ENCODE measurements around the gene TLE1.
"Not testable (repeated sequence)": the region's sequence is repeated elsewhere in the genome, so short reads cannot be mapped to it uniquely, and the experiment has no call there.

The TLE1 gene

GRCh38 chr9:81650586-81651515 lies 38.5 kb downstream of the TLE1 start:
- no peak for DNase-seq

- DNase-seq = no peak
Measured at GRCh38 chr9:81649475-81650240, 39.7 kb downstream of the TLE1 start.

- no peak for DNase-seq
Measured at GRCh38 chr9:81648891-81649290, 40.5 kb downstream of the TLE1 start.

- no peak for DNase-seq
Measured at GRCh38 chr9:81646337-81646736, 43.0 kb downstream of the TLE1 start.

- not testable (repeated sequence) for DNase-seq
Measured at GRCh38 chr9:81644513-81644912, 44.8 kb downstream of the TLE1 start.

GRCh38 chr9:81637276-81637675 lies 52.1 kb downstream of the TLE1 start:
- DNase-seq = no peak

- no peak for DNase-seq
Measured at GRCh38 chr9:81636255-81636599, 53.1 kb downstream of the TLE1 start.

GRCh38 chr9:81635521-81636254 lies 53.7 kb downstream of the TLE1 start:
- no peak for DNase-seq

- DNase-seq = no peak
Measured at GRCh38 chr9:81634915-81635516, 54.3 kb downstream of the TLE1 start.

GRCh38 chr9:81633952-81634854 lies 55.1 kb downstream of the TLE1 start:
- DNase-seq = no peak

- no peak for DNase-seq
Measured at GRCh38 chr9:81632599-81632998, 56.7 kb downstream of the TLE1 start.

- DNase-seq = no peak
Measured at GRCh38 chr9:81631218-81631745, 58.1 kb downstream of the TLE1 start.

GRCh38 chr9:81629440-81629839 lies 59.9 kb downstream of the TLE1 start:
- no peak for DNase-seq

- DNase-seq = no peak
Measured at GRCh38 chr9:81628897-81629296, 60.5 kb downstream of the TLE1 start.

GRCh38 chr9:81627481-81627880 lies 61.9 kb downstream of the TLE1 start:
- DNase-seq = no peak

- DNase-seq = no peak
Measured at GRCh38 chr9:81626511-81626910, 62.8 kb downstream of the TLE1 start.

GRCh38 chr9:81625969-81626368 lies 63.4 kb downstream of the TLE1 start:
- DNase-seq = no peak

GRCh38 chr9:81623778-81624177 lies 65.6 kb downstream of the TLE1 start:
- DNase-seq = no peak

- DNase-seq = no peak
Measured at GRCh38 chr9:81622471-81623255, 66.7 kb downstream of the TLE1 start.

- no peak for DNase-seq
Measured at GRCh38 chr9:81621785-81622259, 67.5 kb downstream of the TLE1 start.

GRCh38 chr9:81621118-81621517 lies 68.2 kb downstream of the TLE1 start:
- no peak for DNase-seq

Measured in activated T-cell treated with anti-CD3 and anti-CD28 coated beads, Interleukin-2, amount 50 U/mL, for 1 hour (primary cell).